ENCODE data around the gene LDLRAD4.

Gene LDLRAD4

DNA sequence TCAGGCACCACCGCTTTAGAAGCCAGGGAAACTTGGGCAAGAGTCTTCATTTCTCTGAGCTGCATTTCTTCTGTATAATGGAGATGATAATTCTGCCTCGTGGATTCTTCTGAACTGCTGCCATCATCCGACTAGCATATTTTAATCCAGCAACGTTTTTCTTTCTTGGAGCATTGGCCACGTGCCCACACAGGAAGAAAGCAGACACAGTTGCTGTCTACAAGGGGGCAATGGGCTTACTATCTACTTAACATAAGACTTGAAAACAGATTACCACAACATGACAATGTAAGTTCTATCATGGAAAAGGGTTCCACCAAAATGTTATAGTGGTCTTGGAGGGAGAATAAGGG lies 331.3 kb downstream of the LDLRAD4 start:
- TF ChIP-seq, protein P1, sequence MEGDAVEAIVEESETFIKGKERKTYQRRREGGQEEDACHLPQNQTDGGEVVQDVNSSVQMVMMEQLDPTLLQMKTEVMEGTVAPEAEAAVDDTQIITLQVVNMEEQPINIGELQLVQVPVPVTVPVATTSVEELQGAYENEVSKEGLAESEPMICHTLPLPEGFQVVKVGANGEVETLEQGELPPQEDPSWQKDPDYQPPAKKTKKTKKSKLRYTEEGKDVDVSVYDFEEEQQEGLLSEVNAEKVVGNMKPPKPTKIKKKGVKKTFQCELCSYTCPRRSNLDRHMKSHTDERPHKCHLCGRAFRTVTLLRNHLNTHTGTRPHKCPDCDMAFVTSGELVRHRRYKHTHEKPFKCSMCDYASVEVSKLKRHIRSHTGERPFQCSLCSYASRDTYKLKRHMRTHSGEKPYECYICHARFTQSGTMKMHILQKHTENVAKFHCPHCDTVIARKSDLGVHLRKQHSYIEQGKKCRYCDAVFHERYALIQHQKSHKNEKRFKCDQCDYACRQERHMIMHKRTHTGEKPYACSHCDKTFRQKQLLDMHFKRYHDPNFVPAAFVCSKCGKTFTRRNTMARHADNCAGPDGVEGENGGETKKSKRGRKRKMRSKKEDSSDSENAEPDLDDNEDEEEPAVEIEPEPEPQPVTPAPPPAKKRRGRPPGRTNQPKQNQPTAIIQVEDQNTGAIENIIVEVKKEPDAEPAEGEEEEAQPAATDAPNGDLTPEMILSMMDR (conservative IDR thresholded peaks at IDR 0.05; ENCODE audit: low read depth, low read length) = no peak
- no peak overlapping the region for H3K4me3 ChIP-seq (ENCODE audit: low read length)
- no peak for DNase-seq (ENCODE audit: low read depth)

DNA sequence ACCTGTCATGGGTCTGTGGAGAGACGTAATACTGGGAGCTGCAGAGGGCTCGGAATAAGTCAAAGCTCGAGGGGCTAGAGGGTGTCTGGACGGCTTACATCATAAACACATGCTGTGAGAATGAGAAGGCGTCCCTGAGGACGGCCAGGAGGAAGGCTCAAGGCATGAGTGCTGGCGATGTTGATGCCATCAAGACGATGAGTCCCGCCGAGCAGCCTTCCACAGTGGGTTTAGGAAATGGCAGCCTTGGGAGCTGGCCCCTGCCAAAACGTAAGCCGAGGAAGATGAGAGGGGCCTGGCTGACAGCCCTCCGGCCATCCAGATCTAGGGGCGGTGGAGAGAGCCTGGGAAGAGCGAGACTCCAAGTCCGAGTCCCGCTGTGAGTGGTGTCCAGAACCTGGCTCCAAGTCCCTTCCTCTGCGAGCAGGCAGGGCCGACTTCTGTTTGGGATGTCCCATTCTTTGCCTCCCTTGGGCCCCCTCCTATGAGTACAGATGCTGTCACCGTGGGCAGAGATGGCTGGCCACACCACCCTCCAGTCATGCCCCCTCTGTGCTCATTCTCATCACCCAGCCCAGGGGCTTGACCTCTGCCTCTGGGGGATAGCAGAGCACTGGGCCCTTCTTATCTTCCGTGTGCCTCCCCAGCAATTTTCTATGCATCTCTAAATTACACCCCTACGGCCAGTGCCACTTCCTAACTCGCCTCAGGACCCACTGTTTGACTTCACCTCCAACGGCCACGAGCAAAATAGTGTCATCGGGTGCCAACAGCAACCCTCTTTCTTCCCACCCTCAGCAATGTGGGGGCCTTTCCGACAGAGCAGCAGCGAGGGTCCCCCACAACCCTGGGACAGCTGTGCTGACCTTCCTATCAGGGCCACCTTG lies 332.1 kb downstream of the LDLRAD4 start:
- DNase-seq (ENCODE audit: low read depth) = no peak
- no peak overlapping the region for H3K4me3 ChIP-seq (ENCODE audit: low read length)
- TF ChIP-seq, protein P1 (conservative IDR thresholded peaks at IDR 0.05; ENCODE audit: low read depth, low read length) = no peak

DNA sequence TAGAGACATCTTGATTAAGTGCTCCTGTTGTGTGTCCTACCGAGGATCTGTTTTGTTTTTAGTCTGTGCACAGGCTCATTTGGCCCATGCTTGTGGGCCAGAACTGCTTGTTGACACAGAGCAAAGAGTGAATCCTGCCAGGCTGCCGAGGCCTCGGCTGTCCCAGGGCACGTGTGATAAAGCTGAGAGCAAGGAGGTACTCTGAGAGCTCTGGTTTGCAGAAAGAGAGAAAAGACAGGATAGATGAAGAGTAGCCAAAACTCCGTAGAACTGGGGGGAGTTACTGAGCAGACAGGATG lies 332.7 kb downstream of the LDLRAD4 start:
- TF ChIP-seq, protein P1 (conservative IDR thresholded peaks at IDR 0.05; ENCODE audit: low read depth, low read length) = no peak
- no peak overlapping the region for H3K4me3 ChIP-seq (ENCODE audit: low read length)
- DNase-seq (ENCODE audit: low read depth) = no peak

DNA sequence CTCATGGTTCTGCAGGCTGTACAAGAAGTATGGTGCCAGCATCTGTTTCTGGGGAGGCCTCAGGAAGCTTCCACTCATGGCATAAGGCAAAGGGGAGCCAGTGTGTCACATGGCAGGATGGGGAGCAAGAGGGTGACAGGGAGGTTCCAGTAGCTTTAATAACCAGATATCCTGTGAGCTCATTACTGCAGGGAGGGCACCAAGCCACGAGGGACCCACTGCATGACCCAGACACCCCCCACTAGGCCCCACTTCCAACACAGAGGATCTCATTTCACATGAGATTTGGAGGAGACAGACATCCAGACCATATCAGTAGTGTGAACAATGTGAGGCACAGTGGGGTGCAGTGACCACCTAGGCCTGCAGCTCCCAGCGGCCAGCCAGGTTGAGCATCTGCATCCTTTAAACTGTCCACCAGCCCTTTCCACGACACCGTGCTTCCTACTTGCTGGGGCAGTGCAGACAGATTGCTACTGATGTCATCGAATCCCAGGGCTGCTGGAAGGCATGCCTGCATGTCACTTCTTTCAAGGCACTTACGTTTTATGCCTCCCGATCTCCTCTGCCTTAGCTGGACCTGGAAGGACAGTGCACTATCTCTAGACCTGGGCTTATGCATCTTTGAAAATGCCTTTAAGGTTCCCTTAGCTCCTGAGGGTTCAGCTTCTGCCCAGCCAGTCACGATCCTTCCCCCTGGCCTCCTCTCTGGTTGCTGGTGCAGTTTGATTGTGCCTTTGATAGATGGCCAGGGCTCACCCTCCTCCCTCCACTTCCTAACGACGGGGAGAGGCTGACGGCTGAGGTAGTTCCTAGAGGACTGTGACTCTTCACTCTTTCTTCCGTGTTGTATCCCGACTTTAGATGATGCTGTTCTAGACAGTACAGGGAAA lies 333.5 kb downstream of the LDLRAD4 start:
- DNase-seq (ENCODE audit: low read depth) = no peak
- no peak overlapping the region for H3K4me3 ChIP-seq (ENCODE audit: low read length)
- TF ChIP-seq, protein P1 (conservative IDR thresholded peaks at IDR 0.05; ENCODE audit: low read depth, low read length) = no peak

DNA sequence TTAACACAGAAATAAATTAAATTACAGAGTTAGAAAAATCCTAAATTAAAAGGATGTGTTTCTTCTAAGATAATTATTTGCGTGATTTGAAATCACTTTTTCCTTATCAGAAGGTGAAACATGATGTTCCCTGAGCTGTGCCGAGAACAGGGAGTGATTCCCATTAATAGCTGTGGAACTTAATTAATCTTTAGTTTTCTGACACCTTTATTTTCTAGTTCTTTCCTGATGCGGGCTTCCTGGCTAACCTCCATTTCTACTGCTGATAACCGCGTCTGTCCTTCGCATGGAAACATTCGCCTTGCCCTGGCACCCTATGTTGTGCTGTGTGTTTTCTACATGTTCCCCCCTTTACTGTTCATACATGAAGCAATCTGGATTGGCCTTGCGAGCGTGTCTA lies 334.9 kb downstream of the LDLRAD4 start:
- TF ChIP-seq, protein P1 (conservative IDR thresholded peaks at IDR 0.05; ENCODE audit: low read depth, low read length) = no peak
- DNase-seq (ENCODE audit: low read depth) = no peak
- H3K4me3 ChIP-seq (ENCODE audit: low read length) = no peak overlapping the region

DNA sequence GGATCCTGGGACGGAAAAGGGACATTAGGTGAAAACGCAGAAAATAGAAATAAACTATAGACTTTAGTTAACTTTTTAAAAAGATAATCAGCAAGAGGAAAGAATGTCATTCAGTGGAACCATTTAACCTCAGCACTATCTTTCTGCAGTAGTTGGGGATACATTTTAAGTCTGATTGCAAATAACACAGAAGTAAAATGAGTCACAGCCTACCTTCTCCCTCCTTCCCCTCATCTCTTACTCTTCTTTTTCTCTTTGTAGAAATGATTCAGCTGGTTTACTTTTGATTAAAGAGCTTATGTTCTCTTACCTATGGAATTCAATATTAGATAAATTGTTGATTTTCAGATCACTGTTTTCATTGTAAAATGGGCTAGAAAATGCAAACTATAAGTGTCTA lies 336.6 kb downstream of the LDLRAD4 start:
- TF ChIP-seq, protein P1 (conservative IDR thresholded peaks at IDR 0.05; ENCODE audit: low read depth, low read length) = no peak
- H3K4me3 ChIP-seq (ENCODE audit: low read length) = no peak overlapping the region
- no peak for DNase-seq (ENCODE audit: low read depth)

Measured in retinal pigment epithelial cell (primary cell).